ENCODE data around the gene LCP1.

Gene LCP1

GRCh38 chr13:46154136-46154801 is 27.7 kb downstream of the LCP1 start:
- no peak for DNase-seq

GRCh38 chr13:46152627-46153328 is 29.2 kb downstream of the LCP1 start:
- DNase-seq: no peak

- no peak for DNase-seq
Observed at GRCh38 chr13:46150134-46150693, 31.8 kb downstream of the LCP1 start.

GRCh38 chr13:46149272-46150133 is 32.5 kb downstream of the LCP1 start:
- no peak for DNase-seq

GRCh38 chr13:46146898-46147297 is 35.1 kb downstream of the LCP1 start:
- DNase-seq: peak; percentile 11

- no peak for DNase-seq
Observed at GRCh38 chr13:46145950-46146349, 36.0 kb downstream of the LCP1 start.

- no peak for DNase-seq
Observed at GRCh38 chr13:46145135-46145534, 36.8 kb downstream of the LCP1 start.

- peak; percentile 56 for DNase-seq
Observed at GRCh38 chr13:46143184-46143701, 38.7 kb downstream of the LCP1 start.

GRCh38 chr13:46142776-46143175 is 39.2 kb downstream of the LCP1 start:
- peak; percentile 23 for DNase-seq

- no peak for DNase-seq
Observed at GRCh38 chr13:46140044-46140443, 41.9 kb downstream of the LCP1 start.

- no peak for DNase-seq
Observed at GRCh38 chr13:46137627-46138317, 44.2 kb downstream of the LCP1 start.

GRCh38 chr13:46136688-46137087 is 45.3 kb downstream of the LCP1 start:
- DNase-seq: no peak

- peak; percentile 68 for DNase-seq
Observed at GRCh38 chr13:46134961-46135522, 46.9 kb downstream of the LCP1 start.

- no peak for DNase-seq
Observed at GRCh38 chr13:46134494-46134893, 47.5 kb downstream of the LCP1 start.

- no peak for DNase-seq
Observed at GRCh38 chr13:46132109-46132508, 49.9 kb downstream of the LCP1 start.

- no peak for DNase-seq
Observed at GRCh38 chr13:46131705-46132104, 50.3 kb downstream of the LCP1 start.

GRCh38 chr13:46129955-46130618 is 51.9 kb downstream of the LCP1 start:
- DNase-seq: no peak

GRCh38 chr13:46129124-46129523 is 52.9 kb downstream of the LCP1 start:
- no peak for DNase-seq

GRCh38 chr13:46127358-46128023 is 54.5 kb downstream of the LCP1 start:
- no peak for DNase-seq

GRCh38 chr13:46126552-46127357 is 55.2 kb downstream of the LCP1 start:
- peak; percentile 51 for DNase-seq
